ENCODE results near the gene SPAG7.
"Not testable (repeated sequence)": the region's sequence is repeated elsewhere in the genome, so short reads cannot be mapped to it uniquely, and the experiment has no call there.

The SPAG7 gene

GRCh38 chr17:4938069-4938491, 29.5 kb downstream of the SPAG7 start:
- no peak for DNase-seq (ENCODE audit: low read depth, low spot score)

- DNase-seq (ENCODE audit: low read depth, low spot score) = no peak
Measured at GRCh38 chr17:4937553-4937952, 30.1 kb downstream of the SPAG7 start.

GRCh38 chr17:4936436-4936835, 31.2 kb downstream of the SPAG7 start:
- no peak for DNase-seq (ENCODE audit: low read depth, low spot score)

GRCh38 chr17:4935650-4936049, 32.0 kb downstream of the SPAG7 start:
- no peak for DNase-seq (ENCODE audit: low read depth, low spot score)

GRCh38 chr17:4934173-4934979, 33.2 kb downstream of the SPAG7 start:
- DNase-seq (ENCODE audit: low read depth, low spot score) = peak; percentile 78

GRCh38 chr17:4933646-4934045, 34.0 kb downstream of the SPAG7 start:
- DNase-seq (ENCODE audit: low read depth, low spot score) = no peak

GRCh38 chr17:4932756-4933155, 34.9 kb downstream of the SPAG7 start:
- DNase-seq (ENCODE audit: low read depth, low spot score) = no peak

GRCh38 chr17:4931963-4932362, 35.7 kb downstream of the SPAG7 start, which contains the start of gene GP1BA:
GP1BA (plus strand) TSS chr17:4932277; CDS start chr17:4932605, 328 bp downstream.
- no peak for DNase-seq (ENCODE audit: low read depth, low spot score)

DNA sequence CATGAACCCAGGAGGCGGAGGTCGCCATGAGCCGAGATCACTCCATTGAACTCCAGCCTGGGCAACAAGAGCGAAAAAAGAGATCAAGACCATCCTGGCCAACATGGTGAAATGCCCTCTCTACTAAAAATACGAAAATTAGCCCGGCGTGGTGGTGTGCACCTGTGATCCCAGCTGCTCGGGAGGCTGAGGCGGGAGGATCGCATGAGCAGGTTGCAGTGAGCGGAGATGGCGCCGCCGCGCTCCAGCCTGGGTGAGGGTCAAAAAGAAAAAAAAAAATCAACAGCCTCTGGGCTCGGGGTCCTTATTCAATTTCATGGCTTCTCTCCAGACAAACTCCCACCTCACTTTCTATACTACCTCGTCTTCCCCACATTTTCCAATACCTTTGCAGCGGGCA, 38.7 kb downstream of the SPAG7 start:
- DNase-seq (ENCODE audit: low read depth, low spot score) = no peak

GRCh38 chr17:4926577-4927335, 40.9 kb downstream of the SPAG7 start:
- not testable (repeated sequence) for DNase-seq (ENCODE audit: low read depth, low spot score)

GRCh38 chr17:4921320-4921719, 46.3 kb downstream of the SPAG7 start:
- DNase-seq (ENCODE audit: low read depth, low spot score) = no peak

DNA sequence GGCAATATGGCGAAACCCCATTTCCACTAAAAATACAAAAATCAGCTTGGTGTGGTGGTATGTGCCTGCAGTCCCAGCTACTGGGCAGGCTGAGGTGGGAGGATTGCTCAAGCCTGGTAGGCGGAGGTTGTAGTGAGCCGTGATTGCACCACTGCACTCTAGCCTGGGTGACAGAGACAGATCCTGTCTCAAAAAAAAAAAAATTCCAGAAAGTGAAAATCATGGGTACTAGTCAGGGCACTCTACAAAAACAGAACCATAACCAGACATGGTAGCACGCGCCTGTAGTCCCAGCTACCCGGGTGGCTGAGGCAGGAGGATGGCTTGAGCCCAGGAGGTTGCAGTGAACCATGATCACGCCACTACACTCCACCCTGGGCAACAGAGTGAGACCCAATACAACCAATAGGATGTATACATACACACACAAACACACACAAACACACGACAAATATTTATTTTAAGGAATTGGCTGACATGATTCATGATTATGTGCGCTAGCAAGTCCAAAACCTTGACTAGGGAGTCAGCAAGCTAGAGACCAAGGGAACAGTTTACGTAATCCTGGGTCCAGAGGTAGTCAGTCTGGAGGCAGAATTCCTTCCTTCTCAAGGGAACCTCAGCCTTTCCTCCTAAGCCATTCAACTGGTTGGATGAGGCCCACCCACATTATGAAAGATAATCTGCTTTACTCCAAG, 47.1 kb downstream of the SPAG7 start:
- no peak for DNase-seq (ENCODE audit: low read depth, low spot score)

- no peak for DNase-seq (ENCODE audit: low read depth, low spot score)
Measured at GRCh38 chr17:4919511-4920047, 48.0 kb downstream of the SPAG7 start.

DNA sequence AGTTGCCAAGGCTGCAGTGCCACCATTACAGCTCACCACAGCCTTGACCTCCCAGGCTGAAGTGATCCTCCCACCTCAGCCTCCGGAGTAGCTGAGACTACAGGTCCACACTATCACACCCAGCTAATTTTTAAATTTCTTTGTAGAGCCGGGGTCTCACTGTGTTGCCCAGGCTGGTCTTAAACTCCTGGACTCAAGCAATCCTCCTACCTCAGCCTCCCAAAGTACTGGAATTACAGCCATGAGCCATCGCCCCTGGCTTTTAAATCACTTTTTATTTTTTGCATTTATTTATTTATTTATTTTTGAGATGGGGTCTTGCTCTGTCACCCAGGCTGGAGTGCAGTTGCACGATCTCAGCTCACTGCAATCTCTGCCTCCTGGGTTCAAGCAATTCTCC, 53.1 kb downstream of the SPAG7 start:
- not testable (repeated sequence) for DNase-seq (ENCODE audit: low read depth, low spot score)

GRCh38 chr17:4913994-4914393, 53.6 kb downstream of the SPAG7 start:
- DNase-seq (ENCODE audit: low read depth, low spot score) = no peak

Data from astrocyte of the hippocampus (primary cell).